HG02852 (cell line): ENCODE data around the gene RBPJL.
"Not testable (repeated sequence)": the region's sequence is repeated elsewhere in the genome, so short reads cannot be mapped to it uniquely, and the experiment has no call there.

Experiments used
- ATAC-seq: cut with Tn5 transposase; IDR thresholded peaks from one replicate; pipeline ENCODE4 v1.9.1; 2021; ENCODE audit warnings: mild to moderate bottlenecking, moderate library complexity; ENCODE audit not compliant: unreplicated experiment

RBPJL gene

GRCh38 chr20:45341579-45341938 lies 34.9 kb downstream of the RBPJL start:
- ATAC-seq: no peak

GRCh38 chr20:45341939-45342854 lies 35.6 kb downstream of the RBPJL start:
- no peak for ATAC-seq

- no peak for ATAC-seq
Measured at GRCh38 chr20:45342855-45343531, 36.4 kb downstream of the RBPJL start.

- no peak for ATAC-seq
Measured at GRCh38 chr20:45343532-45344167, 37.0 kb downstream of the RBPJL start.

- ATAC-seq: no peak
Measured at GRCh38 chr20:45344168-45344860, 37.7 kb downstream of the RBPJL start.

GRCh38 chr20:45345104-45345936 lies 38.7 kb downstream of the RBPJL start:
- no peak for ATAC-seq

GRCh38 chr20:45346291-45346718 lies 39.7 kb downstream of the RBPJL start:
- ATAC-seq: no peak

- no peak for ATAC-seq
Measured at GRCh38 chr20:45346851-45347250, 40.2 kb downstream of the RBPJL start.

GRCh38 chr20:45347297-45347935 lies 40.8 kb downstream of the RBPJL start:
- ATAC-seq: no peak

GRCh38 chr20:45347936-45348778 lies 41.5 kb downstream of the RBPJL start, which contains the start of gene SDC4:
Gene SDC4 (minus strand): TSS chr20:45348424. CDS start chr20:45348384, 40 bp downstream.
- no peak for ATAC-seq

- ATAC-seq: no peak
Measured at GRCh38 chr20:45350217-45350616, 43.6 kb downstream of the RBPJL start.

- ATAC-seq: not testable (repeated sequence)
Measured at GRCh38 chr20:45350795-45351194, 44.2 kb downstream of the RBPJL start.

- no peak for ATAC-seq
Measured at GRCh38 chr20:45352729-45353128, 46.1 kb downstream of the RBPJL start.

GRCh38 chr20:45353746-45354145 lies 47.1 kb downstream of the RBPJL start:
- ATAC-seq: no peak

- no peak for ATAC-seq
Measured at GRCh38 chr20:45354423-45355208, 48.0 kb downstream of the RBPJL start.

GRCh38 chr20:45355209-45356084 lies 48.8 kb downstream of the RBPJL start:
- ATAC-seq: no peak
